NCI-H2171 (cell line): ENCODE results near the gene ELP5.

Experiments used
- DNase-seq: peaks from one replicate; lab custom pipeline; 2025; lab: John Stamatoyannopoulos, UW

ELP5 gene

GRCh38 chr17:7219229-7219811 lies 32.7 kb upstream of the ELP5 start:
- DNase-seq = no peak

GRCh38 chr17:7219812-7220592 lies 32.0 kb upstream of the ELP5 start, which contains the start of the genes ACADVL and DLG4:
TSS of gene ACADVL (plus strand) at chr17:7219938. CDS start at chr17:7219985, 47 bp downstream.
TSS of gene DLG4 (minus strand) at chr17:7219836.
- DNase-seq = peak; percentile 61

- DNase-seq = no peak
These were observed 31.3 kb upstream of the ELP5 start for GRCh38 chr17:7220593-7221277.

GRCh38 chr17:7221278-7222092 lies 30.5 kb upstream of the ELP5 start:
- DNase-seq = no peak

- no peak for DNase-seq
These were observed 29.7 kb upstream of the ELP5 start for GRCh38 chr17:7222093-7222971.

- no peak for DNase-seq
These were observed 29.1 kb upstream of the ELP5 start for GRCh38 chr17:7222972-7223292.

- no peak for DNase-seq
These were observed 28.6 kb upstream of the ELP5 start for GRCh38 chr17:7223375-7223774.

- no peak for DNase-seq
These were observed 27.9 kb upstream of the ELP5 start for GRCh38 chr17:7224110-7224509.

GRCh38 chr17:7224661-7225111 lies 27.3 kb upstream of the ELP5 start:
- DNase-seq = no peak

- DNase-seq = no peak
These were observed 26.2 kb upstream of the ELP5 start for GRCh38 chr17:7225711-7226331.

- DNase-seq = no peak
These were observed 25.0 kb upstream of the ELP5 start for GRCh38 chr17:7226721-7227710.

- no peak for DNase-seq
These were observed 23.1 kb upstream of the ELP5 start for GRCh38 chr17:7228920-7229319.

- DNase-seq = no peak
These were observed 22.5 kb upstream of the ELP5 start for GRCh38 chr17:7229504-7229903.

GRCh38 chr17:7232114-7232513 lies 19.9 kb upstream of the ELP5 start:
- DNase-seq = no peak

- DNase-seq = no peak
These were observed 18.3 kb upstream of the ELP5 start for GRCh38 chr17:7233701-7234082.

GRCh38 chr17:7234083-7234951 lies 17.7 kb upstream of the ELP5 start, which contains the start of gene DVL2:
TSS of gene DVL2 (minus strand) at chr17:7234517. CDS start at chr17:7234262, 255 bp downstream.
- DNase-seq = peak; percentile 93

- no peak for DNase-seq
These were observed 16.0 kb upstream of the ELP5 start for GRCh38 chr17:7235693-7236665.
